HG02970 (cell line): Measurements from ENCODE around the gene CEACAM19.
"Not testable (repeated sequence)": the region's sequence is repeated elsewhere in the genome, so short reads cannot be mapped to it uniquely, and the experiment has no call there.

Source experiments
- ATAC-seq: cut with Tn5 transposase; IDR thresholded peaks from one replicate; pipeline ENCODE4 v1.9.1; 2021; ENCODE audit warnings: mild to moderate bottlenecking, moderate library complexity, moderate number of reproducible peaks; ENCODE audit not compliant: unreplicated experiment, low FRiP score

Gene CEACAM19

DNA sequence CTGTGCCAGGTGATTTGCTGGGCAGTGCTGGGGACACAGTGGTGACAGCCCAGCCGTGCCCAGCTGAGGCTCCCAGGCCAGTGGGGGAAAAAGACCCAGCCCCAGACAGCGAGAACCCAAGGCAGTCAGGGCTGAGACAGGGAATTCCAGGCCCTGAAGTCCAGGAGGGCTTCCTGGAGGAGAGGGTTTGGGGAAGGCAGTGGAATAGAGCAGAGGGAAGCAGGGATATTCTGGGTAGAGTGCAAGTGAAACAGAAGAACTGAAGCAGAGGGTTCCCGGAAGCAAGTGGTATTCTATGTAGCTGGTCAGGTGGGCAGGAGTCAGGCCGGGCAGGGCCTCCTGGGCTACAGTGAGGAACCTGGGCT, 26.4 kb downstream of the CEACAM19 start:
- ATAC-seq: no peak

DNA sequence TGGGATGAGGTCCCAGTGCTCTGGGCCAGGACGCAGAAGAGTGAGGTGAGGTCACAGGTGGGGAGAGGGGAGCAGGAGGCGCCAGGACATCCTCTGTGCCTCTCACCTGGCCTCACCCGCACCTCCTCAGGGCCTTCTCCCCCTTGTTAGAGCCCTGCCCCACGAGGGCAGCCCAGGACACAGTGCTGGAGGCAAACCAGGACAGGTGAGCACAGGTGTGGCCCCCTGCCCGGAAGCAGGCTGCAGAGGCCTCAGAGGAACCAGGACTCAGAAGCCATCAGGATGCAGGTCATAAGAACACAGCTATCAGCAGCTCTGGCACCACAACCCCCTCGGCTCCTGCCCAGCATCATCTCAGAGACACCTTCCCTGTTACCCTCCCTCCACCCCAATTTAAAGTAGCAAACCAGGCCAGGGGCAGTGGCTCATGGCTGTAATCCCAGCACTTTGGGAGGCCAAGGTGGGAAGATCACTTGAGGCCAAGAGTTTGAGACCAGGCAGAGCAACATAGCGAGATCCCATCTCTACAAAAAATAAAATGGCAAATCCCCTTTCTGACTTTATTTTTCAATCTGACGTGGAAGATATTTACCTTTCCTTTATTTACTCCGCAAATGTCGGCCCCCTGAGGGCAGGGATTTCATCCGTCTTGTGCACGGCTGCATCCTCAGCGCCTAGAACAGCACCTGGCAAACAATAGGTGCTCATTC, 27.4 kb downstream of the CEACAM19 start, which contains the start of gene CEACAM16:
Gene CEACAM16 (plus strand): TSS at position 660 of the 710 bp plus-strand sequence. CDS start 2,306 bp downstream, outside the sequence.
- no peak for ATAC-seq

DNA sequence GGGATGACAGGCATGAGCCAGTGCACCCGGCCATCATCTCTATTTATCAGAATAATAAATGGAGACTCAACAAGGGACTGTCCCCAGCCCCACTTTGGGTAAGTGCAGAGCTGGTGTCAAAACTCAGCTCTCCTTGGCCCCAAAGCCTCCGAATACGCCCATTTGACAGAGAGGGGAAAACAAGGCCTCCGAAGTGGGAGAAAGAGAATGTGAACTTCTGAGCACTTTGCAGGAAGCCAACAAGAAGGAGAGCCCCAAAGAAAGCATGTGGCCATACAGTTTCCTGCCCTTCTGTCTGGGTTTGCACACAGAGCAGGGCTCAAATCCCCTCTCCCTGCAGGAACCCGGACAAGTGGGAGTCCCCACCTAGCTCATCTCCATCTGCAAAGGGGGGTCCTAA, 29.3 kb downstream of the CEACAM19 start:
- no peak for ATAC-seq

DNA sequence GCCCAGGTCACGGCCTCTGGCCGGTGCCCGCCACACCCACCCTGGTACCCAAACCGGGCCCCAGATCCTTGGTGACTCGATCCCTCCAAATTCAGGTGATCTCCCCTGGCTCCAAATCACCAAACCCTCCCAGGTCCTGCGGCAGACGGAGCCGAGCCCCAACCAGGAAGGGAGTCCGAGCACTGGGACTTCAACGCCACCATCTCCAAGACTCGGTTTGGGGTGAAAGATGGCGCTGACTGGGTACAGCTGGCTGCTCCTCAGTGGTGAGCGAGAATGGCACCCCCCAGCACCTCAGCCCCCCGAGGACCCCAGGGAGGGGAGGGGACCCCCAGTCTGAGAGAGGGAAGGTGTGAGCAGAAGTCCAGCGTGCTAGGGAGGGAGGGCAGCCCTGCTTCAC, 29.9 kb downstream of the CEACAM19 start:
- ATAC-seq: no peak

GRCh38 chr19:44702551-44703176, 31.4 kb downstream of the CEACAM19 start:
- no peak for ATAC-seq

- no peak for ATAC-seq
Observed at GRCh38 chr19:44703336-44704078, 32.2 kb downstream of the CEACAM19 start.

- no peak for ATAC-seq
Observed at GRCh38 chr19:44704982-44705381, 33.7 kb downstream of the CEACAM19 start.

- ATAC-seq: no peak
Observed at GRCh38 chr19:44705502-44706010, 34.3 kb downstream of the CEACAM19 start.

DNA sequence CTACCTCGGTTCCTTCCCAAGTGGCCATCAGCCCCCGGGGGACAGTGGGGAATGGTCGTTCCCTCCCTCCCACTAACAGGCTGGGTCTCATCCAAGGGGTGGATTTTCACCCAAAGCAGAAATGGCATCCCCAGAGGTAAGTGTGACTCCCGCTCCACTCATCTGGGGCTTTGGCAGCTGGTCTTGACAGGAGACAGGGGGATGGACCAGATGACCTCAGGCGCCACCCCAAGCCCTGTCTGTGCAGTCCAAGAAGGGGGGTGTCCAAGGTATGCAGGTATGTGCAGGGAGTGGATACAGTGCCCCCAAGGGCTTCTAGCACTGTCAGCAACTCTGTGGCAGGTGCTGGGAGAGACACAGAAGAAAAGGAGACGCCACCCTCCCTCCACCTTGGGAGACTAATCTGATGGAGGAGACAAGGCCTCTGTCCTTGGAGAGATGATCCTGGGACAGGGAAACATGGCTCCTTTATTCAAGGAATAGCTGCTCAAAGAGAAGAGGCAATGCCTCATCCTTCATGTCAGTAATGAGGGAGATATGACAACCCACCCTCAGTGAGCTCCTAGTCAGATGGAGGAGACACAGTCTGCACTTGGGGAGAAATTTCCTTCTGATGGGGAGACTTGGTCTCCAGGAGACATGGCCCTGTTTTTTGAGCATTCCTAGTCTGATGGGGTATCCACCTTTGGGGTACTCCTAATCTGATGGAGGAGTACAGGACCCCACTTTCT, 35.4 kb downstream of the CEACAM19 start:
- no peak for ATAC-seq

- ATAC-seq: no peak
Observed at GRCh38 chr19:44707794-44708193, 36.5 kb downstream of the CEACAM19 start.

- ATAC-seq: no peak
Observed at GRCh38 chr19:44708940-44709339, 37.7 kb downstream of the CEACAM19 start.

GRCh38 chr19:44709434-44710266, 38.4 kb downstream of the CEACAM19 start:
- not testable (repeated sequence) for ATAC-seq

DNA sequence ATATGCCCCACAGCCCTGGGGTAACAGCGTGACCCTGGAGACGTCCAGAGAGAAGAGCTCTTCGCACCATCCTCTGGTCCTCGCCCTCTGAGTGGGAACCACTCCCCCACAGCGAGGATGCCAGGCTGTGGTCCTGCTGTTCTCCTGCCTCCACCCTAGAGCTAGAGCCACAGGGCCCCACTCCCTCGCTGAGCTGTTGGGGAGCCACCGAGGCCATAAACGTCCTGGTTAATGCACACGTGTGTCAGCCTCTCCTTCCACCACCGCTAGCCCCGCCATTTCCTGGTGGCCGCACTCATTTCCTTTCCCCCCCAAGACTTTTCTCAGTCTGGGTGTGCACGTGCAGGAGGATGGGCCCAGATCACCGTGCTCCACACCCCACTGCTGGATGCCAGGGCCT, 39.2 kb downstream of the CEACAM19 start:
- ATAC-seq: no peak

DNA sequence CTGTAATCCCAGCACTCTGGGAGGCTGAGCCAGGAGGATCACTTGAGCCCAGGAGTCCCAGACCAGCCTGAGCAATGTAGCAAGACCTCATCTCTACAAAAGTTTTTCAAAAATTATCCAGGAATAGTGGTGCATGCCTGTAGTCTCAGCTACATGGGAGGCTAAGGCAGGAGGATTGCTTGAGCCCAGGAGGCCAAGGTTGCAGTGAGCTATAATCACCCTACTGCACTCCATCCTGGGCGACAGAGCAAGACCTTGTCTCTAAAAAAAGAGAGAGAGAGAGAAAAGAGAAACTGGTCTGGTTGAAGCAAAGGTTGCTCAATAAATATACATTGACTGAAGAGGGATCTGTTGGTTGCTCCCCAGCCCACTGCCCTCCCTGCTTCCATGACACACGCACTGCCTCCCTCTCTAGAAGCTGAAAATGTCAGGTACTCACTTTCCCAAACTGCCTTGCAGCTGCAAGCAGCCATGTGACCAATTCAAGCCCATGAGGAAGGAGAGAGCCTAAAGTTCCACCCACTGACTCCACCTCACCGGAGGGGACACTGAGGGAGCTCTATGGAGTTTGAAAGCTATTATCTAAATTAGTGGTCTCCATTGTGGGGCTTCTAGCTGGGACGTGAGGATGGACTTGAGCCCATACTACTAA, 41.7 kb downstream of the CEACAM19 start:
- no peak for ATAC-seq

GRCh38 chr19:44714597-44715169, 43.4 kb downstream of the CEACAM19 start:
- no peak for ATAC-seq

- ATAC-seq: no peak
Observed at GRCh38 chr19:44717603-44718002, 46.3 kb downstream of the CEACAM19 start.

- no peak for ATAC-seq
Observed at GRCh38 chr19:44718441-44719261, 47.4 kb downstream of the CEACAM19 start.

- ATAC-seq: no peak
Observed at GRCh38 chr19:44719262-44719701, 48.0 kb downstream of the CEACAM19 start.
